HepG2 (cell line): Measurements from ENCODE around the gene DCAF4L1. TPM values are rescaled to one million over a fixed set of nuclear protein-coding genes. Genes with fewer than 3 reads are reported as not detected.

ENCODE experiments used
- ATAC-seq: fragments of 200-7000 bp; cut with Tn5 transposase; 3 replicates; pipeline ENCODE4 v1.9.1; 2020; ENCODE audit warnings: mild to moderate bottlenecking, moderate library complexity
- BruUV-seq: library from RNA; stranded (reverse); fragments of 400-500 nt; replicated peaks from 2 replicates; lab custom pipeline; 2021; lab: Mats Ljungman, UMichigan
- CTCF ChIA-PET: fragments of 300-600 bp; formaldehyde crosslinking; extraction: SDS; loops from one replicate; lab custom pipeline; 2021; ENCODE audit warnings: low total read pairs, inconsistent platforms, low intra/inter-chr PET ratio; lab: Yijun Ruan, JAX
- POLR2A ChIA-PET: fragments of 350-600 bp; sonication (Branson Sonifier 250); formaldehyde crosslinking; loops from one replicate; lab custom pipeline; 2020; ENCODE audit warnings: antibody characterized with exemption, inconsistent platforms; lab: Yijun Ruan, JAX
- DNase-seq: peaks from one replicate; pipeline ENCODE4 v3.0.0-alpha.2; 2015; ENCODE audit warnings: low spot score
- FAIRE-seq: peaks from 3 replicates; lab custom pipeline; 2011; peaks lifted over from hg19 to GRCh38; lab: Jason Lieb, UNC
- H2AFZ ChIP-seq: one replicate; pipeline ENCODE4 v1.6.1; 2011; ENCODE audit warnings: low read length, inconsistent platforms
- H3K27ac ChIP-seq: fragments of 300-600 bp; 3 replicates; pipeline ENCODE4 v1.8.0; 2011; ENCODE audit warnings: mixed run types, mild to moderate bottlenecking, mixed read lengths, low read length, inconsistent platforms; ENCODE audit not compliant: insufficient read depth; ENCODE audit errors: extremely low read length
- H3K27me3 ChIP-seq, 2 experiments: fragments of 200-600 bp in 1 of 2; 2 replicates in 1 of 2; 3 replicates in 1 of 2; pipeline versions ENCODE4 v1.6.0 to v1.8.0; 2011; ENCODE audit warnings: low read length in 2 of 2, mild to moderate bottlenecking in 2 of 2, moderate library complexity in 2 of 2, inconsistent platforms in 1 of 2; ENCODE audit not compliant: insufficient read depth in 2 of 2, control insufficient read depth in 1 of 2
- H3K36me3 ChIP-seq, 2 experiments: fragments of 200-600 bp in 1 of 2; replicated peaks in 1 of 2; 2 replicates in 1 of 2; 3 replicates in 1 of 2; pipeline versions ENCODE4 v1.5.1 to v1.8.0; 2011; ENCODE audit warnings: low read length in 2 of 2, inconsistent platforms in 1 of 2; ENCODE audit not compliant: insufficient read depth in 2 of 2, control insufficient read depth in 1 of 2
- H3K4me1 ChIP-seq: 2 replicates; pipeline ENCODE4 v1.5.1; 2012; ENCODE audit warnings: low read length, inconsistent platforms; ENCODE audit not compliant: insufficient read depth
- H3K4me2 ChIP-seq: 2 replicates; pipeline ENCODE4 v1.6.0; 2011; ENCODE audit warnings: low read depth, low read length, inconsistent platforms
- H3K4me3 ChIP-seq, 3 experiments: fragments of 200-600 bp in 1 of 3; sonication (generic), shearing (Covaris generic) in 1 of 3; replicated peaks in 1 of 3; 2 replicates each; pipeline ENCODE4 v1.5.1; 2011 to 2016; ENCODE audit warnings: low read length in 3 of 3, inconsistent platforms in 2 of 3, low read depth in 2 of 3, mild to moderate bottlenecking in 2 of 3, control low read depth in 1 of 3, mixed read lengths in 1 of 3; ENCODE audit not compliant: insufficient read depth in 1 of 3
- H3K79me2 ChIP-seq: one replicate; pipeline ENCODE4 v1.6.1; 2011; ENCODE audit warnings: low read length, inconsistent platforms; ENCODE audit not compliant: insufficient read depth
- H3K9ac ChIP-seq: 2 replicates; pipeline ENCODE4 v1.6.0; 2011; ENCODE audit warnings: mild to moderate bottlenecking, low read depth, low read length, inconsistent platforms; ENCODE audit not compliant: insufficient read depth
- H3K9me3 ChIP-seq: 2 replicates; pipeline ENCODE4 v1.5.1; 2012; ENCODE audit warnings: mild to moderate bottlenecking, low read length
- H4K20me1 ChIP-seq: 2 replicates; pipeline ENCODE4 v1.6.0; 2011; ENCODE audit warnings: inconsistent platforms, mild to moderate bottlenecking, low read length, moderate library complexity; ENCODE audit not compliant: insufficient read depth
- CEBPB ChIP-seq: IDR thresholded peaks from 2 replicates; pipeline ENCODE4 v1.6.1; 2011; ENCODE audit warnings: low read depth, low read length, improper control_type of control experiment, borderline replicate concordance
- CHD2 ChIP-seq: IDR thresholded peaks from 2 replicates; pipeline ENCODE4 v1.6.1; 2011; ENCODE audit warnings: low read depth, low read length, improper control_type of control experiment
- EP300 ChIP-seq, 3 experiments: sonication (generic) in 1 of 3; formaldehyde crosslinking in 1 of 3; IDR thresholded peaks; 2 replicates each; pipeline versions ENCODE4 v1.5.1 to v1.6.1; 2011 to 2020; ENCODE audit warnings: low read depth in 2 of 3, low read length in 2 of 3, borderline replicate concordance in 1 of 3, improper control_type of control experiment in 1 of 3, mild to moderate bottlenecking in 1 of 3, missing genetic modification reagents in 1 of 3, moderate library complexity in 1 of 3
- HNF4G ChIP-seq, 2 experiments: sonication (generic) in 1 of 2; formaldehyde crosslinking in 1 of 2; IDR thresholded peaks; 2 replicates each; pipeline versions ENCODE4 v1.4.0 to v1.6.1; 2011 to 2020; ENCODE audit warnings: borderline replicate concordance in 2 of 2, low read depth in 2 of 2, mild to moderate bottlenecking in 2 of 2, low read length in 1 of 2, missing genetic modification reagents in 1 of 2, moderate library complexity in 1 of 2
- HOXA5 ChIP-seq: sonication (generic); formaldehyde crosslinking; IDR thresholded peaks from 2 replicates; pipeline ENCODE4 v1.4.0; 2020; ENCODE audit warnings: missing genetic modification reagents
- KLF13 ChIP-seq: sonication (generic); formaldehyde crosslinking; IDR thresholded peaks from 2 replicates; pipeline ENCODE4 v1.4.0; 2020; ENCODE audit warnings: mild to moderate bottlenecking, missing genetic modification reagents
- MED8 ChIP-seq: sonication (generic); formaldehyde crosslinking; IDR thresholded peaks from 2 replicates; pipeline ENCODE4 v1.8.1; 2023; ENCODE audit warnings: mild to moderate bottlenecking, missing genetic modification reagents; ENCODE audit not compliant: insufficient replicate concordance
- MIXL1 ChIP-seq: IDR thresholded peaks from 2 replicates; pipeline ENCODE4 v1.6.1; 2016
- NCOR1 ChIP-seq: fragments of 200-600 bp; sonication (generic); IDR thresholded peaks from 2 replicates; pipeline ENCODE4 v1.7.0; 2017; ENCODE audit warnings: antibody characterized with exemption, low read length, borderline replicate concordance
- PAWR ChIP-seq: sonication (generic); formaldehyde crosslinking; IDR thresholded peaks from 2 replicates; pipeline ENCODE4 v1.4.0; 2020; ENCODE audit warnings: missing genetic modification reagents, mild to moderate bottlenecking, borderline replicate concordance
- POLR2AphosphoS5 ChIP-seq: IDR thresholded peaks from 2 replicates; pipeline ENCODE4 v1.6.1; 2012; ENCODE audit warnings: low read depth, low read length
- RFXAP ChIP-seq: sonication (generic); formaldehyde crosslinking; IDR thresholded peaks from 2 replicates; pipeline ENCODE4 v1.4.0; 2020; ENCODE audit warnings: missing genetic modification reagents, borderline replicate concordance
- TGIF2 ChIP-seq: IDR thresholded peaks from 2 replicates; pipeline ENCODE4 v1.6.1; 2016; ENCODE audit warnings: control low read depth, missing compliant biosample characterization
- YEATS4 ChIP-seq: sonication (generic); formaldehyde crosslinking; IDR thresholded peaks from 2 replicates; pipeline ENCODE4 v1.4.0; 2020; ENCODE audit warnings: missing genetic modification reagents, borderline replicate concordance
- ZMAT5 ChIP-seq: sonication (generic); formaldehyde crosslinking; IDR thresholded peaks from 2 replicates; pipeline ENCODE4 v1.5.0; 2020; ENCODE audit warnings: mild to moderate bottlenecking, low read depth, missing genetic modification reagents, borderline replicate concordance
- ZNF33A ChIP-seq: sonication (generic); formaldehyde crosslinking; IDR thresholded peaks from 2 replicates; pipeline ENCODE4 v1.5.1; 2020; ENCODE audit warnings: missing genetic modification reagents, mild to moderate bottlenecking, moderate library complexity, borderline replicate concordance
- ZNF510 ChIP-seq: sonication (generic); formaldehyde crosslinking; IDR thresholded peaks from 2 replicates; pipeline ENCODE4 v1.4.0; 2020; ENCODE audit warnings: low read depth, mild to moderate bottlenecking, missing genetic modification reagents
- ZNF605 ChIP-seq: sonication (generic); formaldehyde crosslinking; IDR thresholded peaks from 2 replicates; pipeline ENCODE4 v1.8.0; 2022; ENCODE audit warnings: mild to moderate bottlenecking, missing genetic modification reagents
- WGBS: methylation state at CpG from one replicate; pipeline ENCODE4 v1.1.6; 2017; ENCODE audit warnings: low lambda C conversion rate; 5-methylcytosine and 5-hydroxymethylcytosine counted together
- in situ Hi-C: cut with HindIII; loops from 2 replicates; pipeline ENCODE4 v1.10.0; 2017; ENCODE audit warnings: low pct_unique_long_range_greater_than_20kb; ENCODE audit not compliant: extremely low pct_ligation_motif_present
- intact Hi-C: fragments of 100-400 bp; cut with micrococcal nuclease; formaldehyde crosslinking; loops from one replicate; pipeline ENCODE4 v1.10.0; 2022; ENCODE audit not compliant: unreplicated experiment
- polyA plus RNA-seq, 8 experiments: library from polyadenylated mRNA; depleted of rRNA in 3 of 8; stranded (reverse) in 7 of 8; unstranded in 1 of 8; fragments of >200 nt; fragmentation: Illumina TruSeq in 4 of 8; extraction: Trizol in 4 of 8; gene quantifications; 2 replicates each; pipeline versions ENCODE4 v1.2.1 to v1.2.3, GENCODE V29; 2011 to 2016; ENCODE audit warnings: low read depth in 4 of 8, missing spikeins in 1 of 8, mixed read lengths in 1 of 8; ENCODE audit not compliant: insufficient read depth in 1 of 8
- total RNA-seq, 5 experiments: library from RNA; depleted of rRNA; stranded (reverse); fragments of >200 nt; fragmentation: Illumina TruSeq; extraction: Trizol; gene quantifications; 2 replicates each; pipeline ENCODE4 v1.2.3, GENCODE V29; 2016; ENCODE audit warnings: low read depth in 1 of 5
- TF ChIP-seq, protein P1 (sequence below): sonication (generic); formaldehyde crosslinking; IDR thresholded peaks from 2 replicates; pipeline ENCODE4 v1.5.1; 2020; ENCODE audit warnings: mild to moderate bottlenecking, moderate library complexity, missing genetic modification reagents
- TF ChIP-seq, protein P2 (sequence below): sonication (generic); formaldehyde crosslinking; IDR thresholded peaks from 2 replicates; pipeline ENCODE4 v1.8.1; 2023; ENCODE audit warnings: mild to moderate bottlenecking, inconsistent platforms, moderate library complexity, missing genetic modification reagents, borderline replicate concordance

Gene DCAF4L1
- total and polyA plus RNA-seq, 2 of the 13 experiments (the other 11 are each of a cell fraction or from before 2014, with no cell fraction given), result 0.05 to 0.09 TPM

- TF ChIP-seq, protein P1, sequence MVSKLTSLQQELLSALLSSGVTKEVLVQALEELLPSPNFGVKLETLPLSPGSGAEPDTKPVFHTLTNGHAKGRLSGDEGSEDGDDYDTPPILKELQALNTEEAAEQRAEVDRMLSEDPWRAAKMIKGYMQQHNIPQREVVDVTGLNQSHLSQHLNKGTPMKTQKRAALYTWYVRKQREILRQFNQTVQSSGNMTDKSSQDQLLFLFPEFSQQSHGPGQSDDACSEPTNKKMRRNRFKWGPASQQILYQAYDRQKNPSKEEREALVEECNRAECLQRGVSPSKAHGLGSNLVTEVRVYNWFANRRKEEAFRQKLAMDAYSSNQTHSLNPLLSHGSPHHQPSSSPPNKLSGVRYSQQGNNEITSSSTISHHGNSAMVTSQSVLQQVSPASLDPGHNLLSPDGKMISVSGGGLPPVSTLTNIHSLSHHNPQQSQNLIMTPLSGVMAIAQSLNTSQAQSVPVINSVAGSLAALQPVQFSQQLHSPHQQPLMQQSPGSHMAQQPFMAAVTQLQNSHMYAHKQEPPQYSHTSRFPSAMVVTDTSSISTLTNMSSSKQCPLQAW, result no peak
- TF ChIP-seq TGIF2 (CRISPR knock-in tag) (0 out of 2 replicates have a peak, but pooled peaks have one; percentile 15), RFXAP (CRISPR knock-in tag) (peak; percentile 93; the same call in 1 of the 2 replicates), HOXA5 (CRISPR knock-in tag) (peak; percentile 28; the same call in 1 of the 2 replicates), ZMAT5 (no peak), CEBPB (peak; percentile 93), EP300 (IDR thresholded peaks at IDR 0.05; ENCODE audit: low read depth in 2 of 2, low read length in 2 of 2) (peak in 1 of 2 experiments; percentile 6; a peak in 1 of 4 replicates), EP300 (CRISPR knock-in tag; IDR thresholded peaks at IDR 0.05; ENCODE audit: borderline replicate concordance) (no peak), ZNF605 (CRISPR knock-in tag) (0 out of 2 replicates have a peak, but pooled peaks have one; percentile 38), POLR2AphosphoS5 (peak; percentile 78), KLF13 (CRISPR knock-in tag) (no peak), MIXL1 (CRISPR knock-in tag) (peak; percentile 22; the same call in 1 of the 2 replicates)
Observed at GRCh38 chr4:41933997-41934503, 47.5 kb upstream of the DCAF4L1 start (continued).

DNA sequence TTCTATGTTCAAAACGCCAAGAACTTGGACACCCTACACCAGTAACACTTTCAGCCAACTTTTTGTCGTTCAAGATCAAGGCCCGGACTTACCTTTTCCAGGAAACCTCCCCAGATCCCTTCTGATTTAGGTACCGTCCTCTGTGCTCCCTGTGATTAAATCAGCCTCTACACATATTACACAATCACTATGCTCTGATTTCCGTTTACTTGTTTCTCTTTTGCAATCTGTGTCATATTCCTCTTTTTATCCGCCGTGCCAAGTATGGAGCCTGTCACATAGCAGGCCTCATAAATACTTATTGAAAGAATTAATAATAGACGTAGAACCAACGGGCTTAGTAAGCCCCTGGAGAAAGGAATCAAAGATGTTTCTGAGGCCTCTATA, 47.0 kb upstream of the DCAF4L1 start:
- Histone ChIP-seq H3K4me1 (peaks cover 59% of the 10 kb centered on the region), H3K27me3 (no peaks in the 10 kb centered on the region; a peak in 1 of 5 replicates), H3K9me3 (no peaks in the 10 kb centered on the region), H3K36me3 (peaks cover 0 to 6% of the 10 kb centered on the region in 2 experiments; a peak in 3 of 5 replicates), H3K4me2 (peak overlapping the region; percentile 98), H3K4me3 (peak overlapping the region; percentile 84 to 94 (median 92)), H3K9ac (peak overlapping the region; percentile 72), H3K79me2 (peaks cover 41% of the 10 kb centered on the region), H2AFZ (peak overlapping the region; percentile 81), H3K27ac (peak overlapping the region; percentile 88), H4K20me1 (peaks cover 3% of the 10 kb centered on the region)
- intact Hi-C loops (loop anchor here (1.0 kb wide), 1 partner anchor 57 kb away; no protein-coding TSS in a partner anchor), in situ Hi-C loops (no loop called here)
- ChIA-PET CTCF (no interaction called here), POLR2A (interaction anchor here (1.2 to 2.2 kb wide), 5 partner anchors 13 to 56 kb away, joined by 3 to 11 read pairs (median 3); partner anchors contain the start of gene SLC30A9)
- ATAC-seq (peak; percentile 18), FAIRE-seq (no peak), DNase-seq (no peak)
- TSS peak; percentile 71 for BruUV-seq
- 2% methylated on average over 9 of the region's 9 CpGs for WGBS
- TF ChIP-seq PAWR (CRISPR knock-in tag) (no peak), ZNF510 (CRISPR knock-in tag) (no peak), MED8 (no peak), NCOR1 (0 out of 2 replicates have a peak, but pooled peaks have one; percentile 33), HNF4G (IDR thresholded peaks at IDR 0.05; ENCODE audit: borderline replicate concordance, low read depth, low read length) (no peak), HNF4G (CRISPR knock-in tag; IDR thresholded peaks at IDR 0.05; ENCODE audit: borderline replicate concordance, low read depth) (no peak), YEATS4 (CRISPR knock-in tag) (no peak), ZNF33A (CRISPR knock-in tag) (no peak), CHD2 (no peak)
- TF ChIP-seq, protein P2, sequence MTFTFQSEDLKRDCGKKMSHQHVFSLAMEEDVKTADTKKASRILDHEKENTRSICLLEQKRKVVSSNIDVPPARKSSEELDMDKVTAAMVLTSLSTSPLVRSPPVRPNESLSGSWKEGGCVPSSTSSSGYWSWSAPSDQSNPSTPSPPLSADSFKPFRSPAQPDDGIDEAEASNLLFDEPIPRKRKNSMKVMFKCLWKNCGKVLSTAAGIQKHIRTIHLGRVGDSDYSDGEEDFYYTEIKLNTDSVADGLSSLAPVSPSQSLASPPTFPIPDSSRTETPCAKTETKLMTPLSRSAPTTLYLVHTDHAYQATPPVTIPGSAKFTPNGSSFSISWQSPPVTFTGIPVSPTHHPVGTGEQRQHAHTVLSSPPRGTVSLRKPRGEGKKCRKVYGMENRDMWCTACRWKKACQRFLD, result no peak; the same call in 1 of the 2 replicates
